KG1 (cell line): ENCODE results near the gene KRT7.

Experiments used
- DNase-seq: peaks from one replicate; lab custom pipeline; 2025; lab: John Stamatoyannopoulos, UW

KRT7 gene

GRCh38 chr12:52232674-52233461 is at the start of gene KRT7:
KRT7 (plus strand) TSS chr12:52233243; CDS start chr12:52233297, 54 bp downstream.
- no peak for DNase-seq

GRCh38 chr12:52183544-52183910 is 49.5 kb upstream of the KRT7 start:
- no peak for DNase-seq

GRCh38 chr12:52183971-52184370 is 49.1 kb upstream of the KRT7 start:
- no peak for DNase-seq

- DNase-seq, result no peak
Observed at GRCh38 chr12:52184813-52185212, 48.2 kb upstream of the KRT7 start.

GRCh38 chr12:52185400-52185967 is 47.6 kb upstream of the KRT7 start:
- no peak for DNase-seq

GRCh38 chr12:52186118-52186840 is 46.8 kb upstream of the KRT7 start:
- no peak for DNase-seq

GRCh38 chr12:52187206-52187605 is 45.8 kb upstream of the KRT7 start:
- no peak for DNase-seq

GRCh38 chr12:52187640-52188039 is 45.4 kb upstream of the KRT7 start:
- no peak for DNase-seq

- DNase-seq, result no peak
Observed at GRCh38 chr12:52188658-52189057, 44.4 kb upstream of the KRT7 start.

- no peak for DNase-seq
Observed at GRCh38 chr12:52189376-52190174, 43.5 kb upstream of the KRT7 start.

GRCh38 chr12:52190860-52191729 is 41.9 kb upstream of the KRT7 start:
- no peak for DNase-seq

GRCh38 chr12:52191841-52192791 is 40.9 kb upstream of the KRT7 start, which contains the start of gene KRT80:
KRT80 (minus strand) TSS chr12:52192014; CDS start chr12:52191902, 112 bp downstream.
- no peak for DNase-seq

- DNase-seq, result no peak
Observed at GRCh38 chr12:52193532-52193931, 39.5 kb upstream of the KRT7 start.

GRCh38 chr12:52193991-52194390 is 39.1 kb upstream of the KRT7 start:
- no peak for DNase-seq

- DNase-seq, result no peak
Observed at GRCh38 chr12:52195065-52195730, 37.8 kb upstream of the KRT7 start.

- no peak for DNase-seq
Observed at GRCh38 chr12:52197371-52198231, 35.4 kb upstream of the KRT7 start.

GRCh38 chr12:52198454-52199215 is 34.4 kb upstream of the KRT7 start:
- DNase-seq, result peak; percentile 15
